Osteoblast (primary cell): ENCODE measurements around the gene TRAPPC5. TPM values are rescaled to one million over a fixed set of nuclear protein-coding genes. Genes with fewer than 3 reads are reported as not detected.

Experiments used
- DNase-seq: peaks from one replicate; pipeline ENCODE4 v3.0.0; 2011; ENCODE audit warnings: low spot score, mixed read lengths; ENCODE audit not compliant: insufficient read length; ENCODE audit errors: missing footprints
- H2AFZ ChIP-seq: 2 replicates; pipeline ENCODE4 v1.6.0; 2011; ENCODE audit warnings: mild to moderate bottlenecking, low read length
- H3K27ac ChIP-seq: 2 replicates; pipeline ENCODE4 v1.5.1; 2011; ENCODE audit warnings: mild to moderate bottlenecking, low read depth, low read length, moderate library complexity
- H3K27me3 ChIP-seq: 2 replicates; pipeline ENCODE4 v1.6.0; 2012; ENCODE audit warnings: mild to moderate bottlenecking, control low read depth, inconsistent platforms, low read length, moderate library complexity; ENCODE audit not compliant: insufficient read depth
- H3K36me3 ChIP-seq: 2 replicates; pipeline ENCODE4 v1.5.1; 2011; ENCODE audit warnings: mild to moderate bottlenecking, low read length, control low read depth, moderate library complexity; ENCODE audit not compliant: insufficient read depth
- H3K4me1 ChIP-seq: 2 replicates; pipeline ENCODE4 v1.5.1; 2011; ENCODE audit warnings: mild to moderate bottlenecking, low read length, control low read depth, moderate library complexity; ENCODE audit not compliant: insufficient read depth
- H3K4me2 ChIP-seq: 2 replicates; pipeline ENCODE4 v1.6.0; 2011; ENCODE audit warnings: mild to moderate bottlenecking, low read length; ENCODE audit not compliant: insufficient read depth
- H3K4me3 ChIP-seq: fragments of 200-600 bp; sonication (generic); 3 replicates; pipeline ENCODE4 v1.5.1; 2012; ENCODE audit warnings: mild to moderate bottlenecking, low read length, inconsistent platforms; ENCODE audit not compliant: insufficient read depth
- H3K79me2 ChIP-seq: 2 replicates; pipeline ENCODE4 v1.6.0; 2012; ENCODE audit warnings: mild to moderate bottlenecking, low read length, control low read depth, inconsistent platforms; ENCODE audit not compliant: insufficient read depth
- H3K9me3 ChIP-seq: 2 replicates; pipeline ENCODE4 v1.5.1; 2011; ENCODE audit warnings: low read depth, low read length, control low read depth
- H4K20me1 ChIP-seq: 2 replicates; pipeline ENCODE4 v1.6.0; 2012; ENCODE audit warnings: mild to moderate bottlenecking, low read length, control low read depth; ENCODE audit not compliant: insufficient read depth
- total RNA-seq: library from RNA; depleted of rRNA; stranded (reverse); fragments of >200 nt; gene quantifications from 2 replicates; pipeline ENCODE4 v1.2.3, GENCODE V29; 2012
- TF ChIP-seq, protein P1 (sequence below): IDR thresholded peaks from 2 replicates; pipeline ENCODE4 v1.5.1; 2011; ENCODE audit warnings: mild to moderate bottlenecking, low read depth, low read length, moderate library complexity; ENCODE audit errors: extremely low read depth

Gene TRAPPC5
- total RNA-seq, 1 donor = 26.4 TPM

DNA sequence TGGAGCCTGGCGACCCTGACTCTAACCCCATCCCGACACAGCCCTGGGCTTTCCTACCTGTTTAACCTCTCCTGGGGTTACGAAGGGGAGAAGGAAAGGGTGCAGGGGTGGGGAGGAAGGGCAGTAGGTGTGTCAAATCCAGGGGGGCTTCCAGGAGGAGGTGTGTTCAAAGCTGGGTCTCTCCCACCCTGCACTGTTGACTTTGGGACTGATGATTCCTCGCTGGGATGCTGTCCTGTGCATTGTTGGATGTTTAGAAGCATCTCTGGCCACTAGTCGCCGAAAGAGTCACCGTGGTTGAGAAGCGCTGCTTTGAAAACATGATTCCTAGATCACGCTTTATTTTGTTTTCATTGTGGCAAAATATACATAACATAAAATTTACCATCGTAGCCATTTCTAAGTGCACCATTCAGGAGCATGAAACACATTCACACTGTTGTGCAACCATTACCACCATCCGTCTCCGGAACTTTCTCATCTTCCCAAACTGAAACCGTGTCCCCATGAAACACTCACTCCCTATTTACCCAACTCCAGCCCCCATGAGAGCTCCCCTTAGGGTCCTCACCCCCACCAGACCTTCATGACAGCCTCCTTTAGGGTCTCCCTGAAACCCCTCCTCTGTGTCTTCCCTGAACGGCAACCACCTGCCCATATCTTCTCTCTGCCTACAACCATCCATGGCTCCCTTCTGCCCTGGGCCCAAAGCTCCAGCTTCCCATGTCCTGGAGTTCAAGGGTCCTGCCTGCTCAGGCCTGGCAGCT lies 25.7 kb downstream of the TRAPPC5 start:
- Histone ChIP-seq H3K79me2 (no peaks in the 10 kb centered on the region), H3K27me3 (no peaks in the 10 kb centered on the region), H3K4me3 (no peak overlapping the region), H3K4me1 (no peaks in the 10 kb centered on the region), H3K27ac (no peak overlapping the region), H2AFZ (no peak overlapping the region), H4K20me1 (no peaks in the 10 kb centered on the region), H3K9me3 (no peaks in the 10 kb centered on the region), H3K4me2 (no peak overlapping the region), H3K36me3 (no peaks in the 10 kb centered on the region)
- DNase-seq = peak; percentile 55
- TF ChIP-seq, protein P1, sequence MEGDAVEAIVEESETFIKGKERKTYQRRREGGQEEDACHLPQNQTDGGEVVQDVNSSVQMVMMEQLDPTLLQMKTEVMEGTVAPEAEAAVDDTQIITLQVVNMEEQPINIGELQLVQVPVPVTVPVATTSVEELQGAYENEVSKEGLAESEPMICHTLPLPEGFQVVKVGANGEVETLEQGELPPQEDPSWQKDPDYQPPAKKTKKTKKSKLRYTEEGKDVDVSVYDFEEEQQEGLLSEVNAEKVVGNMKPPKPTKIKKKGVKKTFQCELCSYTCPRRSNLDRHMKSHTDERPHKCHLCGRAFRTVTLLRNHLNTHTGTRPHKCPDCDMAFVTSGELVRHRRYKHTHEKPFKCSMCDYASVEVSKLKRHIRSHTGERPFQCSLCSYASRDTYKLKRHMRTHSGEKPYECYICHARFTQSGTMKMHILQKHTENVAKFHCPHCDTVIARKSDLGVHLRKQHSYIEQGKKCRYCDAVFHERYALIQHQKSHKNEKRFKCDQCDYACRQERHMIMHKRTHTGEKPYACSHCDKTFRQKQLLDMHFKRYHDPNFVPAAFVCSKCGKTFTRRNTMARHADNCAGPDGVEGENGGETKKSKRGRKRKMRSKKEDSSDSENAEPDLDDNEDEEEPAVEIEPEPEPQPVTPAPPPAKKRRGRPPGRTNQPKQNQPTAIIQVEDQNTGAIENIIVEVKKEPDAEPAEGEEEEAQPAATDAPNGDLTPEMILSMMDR = no peak

DNA sequence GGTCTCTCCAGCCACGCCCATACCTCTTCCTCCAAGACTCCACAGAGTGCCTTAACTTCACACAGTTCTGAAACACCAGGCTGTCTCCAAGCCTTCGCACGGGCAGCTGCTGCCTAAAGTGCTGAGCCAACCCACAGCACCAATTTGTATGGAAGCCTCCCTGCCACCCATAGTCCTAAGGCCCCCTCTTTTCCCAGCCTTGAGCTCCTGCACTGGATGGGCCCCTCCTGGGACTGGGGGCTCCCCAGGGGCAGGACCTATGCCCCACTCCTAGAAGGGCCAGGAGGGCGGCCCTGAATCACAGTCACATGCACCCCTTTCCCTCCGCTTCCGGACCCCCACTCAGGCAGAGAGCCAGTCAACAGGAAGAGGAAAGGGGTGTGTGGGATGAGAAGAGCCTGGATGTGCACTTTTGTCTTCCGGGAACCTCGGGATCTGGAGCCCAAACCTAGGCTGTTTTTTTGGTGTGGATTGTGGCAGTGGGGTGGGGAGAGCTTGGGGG lies 26.4 kb downstream of the TRAPPC5 start:
- Histone ChIP-seq H3K27ac (no peak overlapping the region), H3K4me3 (no peak overlapping the region), H3K9me3 (no peaks in the 10 kb centered on the region), H3K27me3 (no peaks in the 10 kb centered on the region), H3K79me2 (no peaks in the 10 kb centered on the region), H3K4me1 (no peaks in the 10 kb centered on the region), H3K36me3 (no peaks in the 10 kb centered on the region), H3K4me2 (no peak overlapping the region), H2AFZ (no peak overlapping the region), H4K20me1 (no peaks in the 10 kb centered on the region)
- no peak for DNase-seq
- TF ChIP-seq, protein P1 = no peak

DNA sequence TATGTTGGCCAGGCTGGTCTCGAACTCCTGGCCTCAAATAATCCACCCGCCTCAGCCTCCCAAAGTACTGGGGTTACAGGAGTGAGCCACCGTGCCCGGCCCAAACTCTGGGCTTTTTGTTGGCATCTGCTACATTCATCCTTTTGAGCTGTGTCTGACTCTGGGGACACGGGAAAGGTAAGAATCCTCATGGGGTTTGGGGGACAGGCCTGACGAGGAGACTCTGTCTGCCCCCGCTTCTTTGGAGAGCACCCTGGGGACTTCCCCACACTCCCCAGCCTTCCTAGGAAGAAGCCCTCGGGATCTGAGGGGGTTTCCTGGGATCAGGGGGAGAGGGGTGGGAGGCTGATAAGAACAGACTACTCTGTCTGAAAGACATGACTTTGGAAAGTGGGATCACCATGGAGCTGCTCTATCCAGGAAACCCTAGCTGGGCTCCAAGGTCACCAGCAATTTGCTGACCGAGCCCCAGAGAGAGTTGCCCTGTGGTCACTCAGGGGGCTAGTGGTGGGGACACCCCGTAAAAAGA lies 29.4 kb downstream of the TRAPPC5 start:
- no peaks in the 10 kb centered on the region for H3K27me3 ChIP-seq
- no peaks in the 10 kb centered on the region for H3K36me3 ChIP-seq
- H3K79me2 ChIP-seq = no peaks in the 10 kb centered on the region
- H3K4me2 ChIP-seq = no peak overlapping the region
- H3K9me3 ChIP-seq = no peaks in the 10 kb centered on the region
- no peak overlapping the region for H3K27ac ChIP-seq
- no peaks in the 10 kb centered on the region for H4K20me1 ChIP-seq
- no peak overlapping the region for H3K4me3 ChIP-seq
- H3K4me1 ChIP-seq = no peaks in the 10 kb centered on the region
- TF ChIP-seq, protein P1 = no peak
- H2AFZ ChIP-seq = no peak overlapping the region
- DNase-seq = peak; percentile 27

DNA sequence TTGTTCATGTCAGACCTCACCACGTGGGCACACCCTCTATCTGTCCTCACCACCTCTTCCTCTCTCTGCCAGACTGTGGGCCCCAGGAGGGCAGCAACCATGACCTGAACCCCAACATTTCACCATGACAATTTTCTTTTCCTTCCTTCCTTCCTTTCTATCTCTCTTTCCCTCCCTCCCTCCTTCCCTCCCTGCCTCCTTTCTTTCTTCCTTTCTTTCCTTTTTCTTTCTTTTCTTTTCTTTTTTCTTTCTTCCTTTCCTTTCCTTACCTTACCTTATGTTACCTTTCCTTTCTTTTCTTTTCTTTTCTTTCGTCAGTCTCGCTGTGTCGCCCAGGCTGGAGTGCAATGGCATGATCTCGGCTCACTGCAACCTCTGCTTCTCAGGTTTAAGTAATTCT lies 30.0 kb downstream of the TRAPPC5 start:
- Histone ChIP-seq H2AFZ (no peak overlapping the region), H3K4me3 (no peak overlapping the region), H3K9me3 (no peaks in the 10 kb centered on the region), H3K27ac (no peak overlapping the region), H3K79me2 (no peaks in the 10 kb centered on the region), H3K4me2 (no peak overlapping the region), H3K4me1 (no peaks in the 10 kb centered on the region), H4K20me1 (no peaks in the 10 kb centered on the region), H3K36me3 (no peaks in the 10 kb centered on the region), H3K27me3 (no peaks in the 10 kb centered on the region)
- no peak for DNase-seq
- TF ChIP-seq, protein P1 = no peak
